Measurements from ENCODE around the gene RNF175.

The RNF175 gene

DNA sequence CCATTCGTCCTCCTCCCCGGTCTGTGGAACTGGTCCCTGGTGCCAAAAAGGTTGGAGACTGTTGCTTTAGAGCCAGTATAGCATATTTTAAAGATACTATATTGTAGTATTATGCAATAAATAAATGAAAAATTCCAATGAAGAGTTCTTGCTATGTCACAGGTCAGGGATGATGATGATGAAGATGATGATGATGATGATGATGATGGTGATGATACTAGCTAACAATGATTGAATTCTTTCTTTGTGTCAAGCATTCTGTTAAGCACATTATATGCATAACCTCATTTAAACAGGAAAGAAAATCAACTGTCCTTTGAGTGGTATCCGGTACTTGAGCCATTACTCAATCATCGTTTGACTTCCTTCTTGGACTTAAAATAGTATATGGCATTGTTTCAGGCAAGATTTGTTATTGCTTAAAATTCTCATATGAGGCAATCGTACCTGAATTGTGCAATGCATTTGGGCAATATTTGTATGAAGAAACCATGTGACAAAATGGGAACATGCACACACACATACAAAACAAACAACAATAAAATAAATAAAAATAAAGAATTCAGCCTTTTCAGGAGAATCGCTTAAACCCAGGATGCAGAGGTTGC, 98.5 kb downstream of the RNF175 start:
- TF ChIP-seq, protein P1, sequence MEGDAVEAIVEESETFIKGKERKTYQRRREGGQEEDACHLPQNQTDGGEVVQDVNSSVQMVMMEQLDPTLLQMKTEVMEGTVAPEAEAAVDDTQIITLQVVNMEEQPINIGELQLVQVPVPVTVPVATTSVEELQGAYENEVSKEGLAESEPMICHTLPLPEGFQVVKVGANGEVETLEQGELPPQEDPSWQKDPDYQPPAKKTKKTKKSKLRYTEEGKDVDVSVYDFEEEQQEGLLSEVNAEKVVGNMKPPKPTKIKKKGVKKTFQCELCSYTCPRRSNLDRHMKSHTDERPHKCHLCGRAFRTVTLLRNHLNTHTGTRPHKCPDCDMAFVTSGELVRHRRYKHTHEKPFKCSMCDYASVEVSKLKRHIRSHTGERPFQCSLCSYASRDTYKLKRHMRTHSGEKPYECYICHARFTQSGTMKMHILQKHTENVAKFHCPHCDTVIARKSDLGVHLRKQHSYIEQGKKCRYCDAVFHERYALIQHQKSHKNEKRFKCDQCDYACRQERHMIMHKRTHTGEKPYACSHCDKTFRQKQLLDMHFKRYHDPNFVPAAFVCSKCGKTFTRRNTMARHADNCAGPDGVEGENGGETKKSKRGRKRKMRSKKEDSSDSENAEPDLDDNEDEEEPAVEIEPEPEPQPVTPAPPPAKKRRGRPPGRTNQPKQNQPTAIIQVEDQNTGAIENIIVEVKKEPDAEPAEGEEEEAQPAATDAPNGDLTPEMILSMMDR (IDR thresholded peaks at IDR 0.05; ENCODE audit: extremely low read depth, missing control alignments): no peak
- DNase-seq (ENCODE audit: low spot score): no peak

Data from GM20000 (cell line).